BLaER1 treated with 17β-estradiol and CSF1 and Interleukin-3, amounts not matched to agents 10 nM and 100 nM (cell line): ENCODE measurements around the gene CNR2.
A peak's percentile ranks its signal among the peaks of the same experiment; 100 is the strongest.

Experiments used
- H3K27ac ChIP-seq, 11 experiments: shearing (Covaris generic); formaldehyde crosslinking; 2 replicates each; pipeline ENCODE4 v1.8.1; 2022
- H3K27me3 ChIP-seq, 11 experiments: shearing (Covaris generic); formaldehyde crosslinking; 2 replicates each; pipeline ENCODE4 v1.8.1; 2022
- H3K36me3 ChIP-seq, 11 experiments: shearing (Covaris generic); formaldehyde crosslinking; 2 replicates each; pipeline ENCODE4 v1.8.1; 2022
- H3K4me1 ChIP-seq, 10 experiments: shearing (Covaris generic); formaldehyde crosslinking; 2 replicates each; pipeline ENCODE4 v1.8.1; 2022
- H3K4me2 ChIP-seq, 11 experiments: shearing (Covaris generic); formaldehyde crosslinking; 2 replicates each; pipeline ENCODE4 v1.8.1; 2022
- H3K4me3 ChIP-seq, 10 experiments: shearing (Covaris generic); formaldehyde crosslinking; 2 replicates each; pipeline ENCODE4 v1.8.1; 2022
- H3K9ac ChIP-seq, 11 experiments: shearing (Covaris generic); formaldehyde crosslinking; 2 replicates each; pipeline ENCODE4 v1.8.1; 2022
- H3K9me3 ChIP-seq, 11 experiments: shearing (Covaris generic); formaldehyde crosslinking; replicated peaks in 1 of 11; 2 replicates each; pipeline ENCODE4 v1.8.1; 2022
- H4K20me1 ChIP-seq, 11 experiments: shearing (Covaris generic); formaldehyde crosslinking; 2 replicates each; pipeline ENCODE4 v1.8.1; 2022
- Cebpa-rat ChIP-seq, 11 experiments: shearing (Covaris generic); IDR thresholded peaks; 2 replicates each; pipeline ENCODE4 v1.8.1; 2022

The CNR2 gene

GRCh38 chr1:23910553-23911246 lies 2.5 kb downstream of the CNR2 start:
- Histone ChIP-seq H3K9ac (peak overlapping the region in 5 of 11 experiments; percentile 12 to 70 (median 63); a peak in 8 of 22 replicates), H3K4me2 (peak overlapping the region; percentile 78 to 96 (median 89)), H3K36me3 (no peaks in the 10 kb centered on the region), H3K4me1 (peaks cover 79 to 91% (median 81%) of the 10 kb centered on the region in 10 experiments), H3K4me3 (peak overlapping the region in 3 of 10 experiments; percentile 45 to 61 (median 56); a peak in 2 of 20 replicates), H3K27me3 (peaks cover 0 to 8% (median 4%) of the 10 kb centered on the region in 11 experiments; a peak in 15 of 22 replicates), H3K9me3 (no peaks in the 10 kb centered on the region), H4K20me1 (no peaks in the 10 kb centered on the region), H3K27ac (peak overlapping the region in 9 of 11 experiments; percentile 61 to 92 (median 75); a peak in 19 of 22 replicates)
- no peak for TF ChIP-seq Cebpa-rat (IDR thresholded peaks at IDR 0.05)

GRCh38 chr1:23910144-23910543 lies 3.0 kb downstream of the CNR2 start:
- H4K20me1 ChIP-seq: no peaks in the 10 kb centered on the region
- no peak for TF ChIP-seq Cebpa-rat (IDR thresholded peaks at IDR 0.05)
- H3K36me3 ChIP-seq: no peaks in the 10 kb centered on the region
- H3K9ac ChIP-seq: peak overlapping the region in 7 of 11 experiments; percentile 57 to 76 (median 70); a peak in 9 of 22 replicates
- H3K27me3 ChIP-seq: peaks cover 1 to 13% (median 9%) of the 10 kb centered on the region in 11 experiments; a peak in 19 of 22 replicates
- H3K27ac ChIP-seq: peak overlapping the region in 9 of 11 experiments; percentile 74 to 92 (median 82); a peak in 16 of 22 replicates
- peaks cover 73 to 87% (median 76%) of the 10 kb centered on the region in 10 experiments for H3K4me1 ChIP-seq
- H3K4me3 ChIP-seq: peak overlapping the region in 2 of 10 experiments; percentile 20 to 41; a peak in 1 of 20 replicates
- no peaks in the 10 kb centered on the region for H3K9me3 ChIP-seq
- peak overlapping the region; percentile 78 to 96 (median 89); a peak in 21 of 22 replicates for H3K4me2 ChIP-seq

- H3K4me2 ChIP-seq: peak overlapping the region; percentile 78 to 96 (median 89)
- peak overlapping the region in 8 of 10 experiments; percentile 7 to 41 (median 16); a peak in 7 of 20 replicates for H3K4me3 ChIP-seq
- H3K9ac ChIP-seq: peak overlapping the region; percentile 23 to 76 (median 70); a peak in 21 of 22 replicates
Observed at GRCh38 chr1:23909412-23909811, 3.8 kb downstream of the CNR2 start.

DNA sequence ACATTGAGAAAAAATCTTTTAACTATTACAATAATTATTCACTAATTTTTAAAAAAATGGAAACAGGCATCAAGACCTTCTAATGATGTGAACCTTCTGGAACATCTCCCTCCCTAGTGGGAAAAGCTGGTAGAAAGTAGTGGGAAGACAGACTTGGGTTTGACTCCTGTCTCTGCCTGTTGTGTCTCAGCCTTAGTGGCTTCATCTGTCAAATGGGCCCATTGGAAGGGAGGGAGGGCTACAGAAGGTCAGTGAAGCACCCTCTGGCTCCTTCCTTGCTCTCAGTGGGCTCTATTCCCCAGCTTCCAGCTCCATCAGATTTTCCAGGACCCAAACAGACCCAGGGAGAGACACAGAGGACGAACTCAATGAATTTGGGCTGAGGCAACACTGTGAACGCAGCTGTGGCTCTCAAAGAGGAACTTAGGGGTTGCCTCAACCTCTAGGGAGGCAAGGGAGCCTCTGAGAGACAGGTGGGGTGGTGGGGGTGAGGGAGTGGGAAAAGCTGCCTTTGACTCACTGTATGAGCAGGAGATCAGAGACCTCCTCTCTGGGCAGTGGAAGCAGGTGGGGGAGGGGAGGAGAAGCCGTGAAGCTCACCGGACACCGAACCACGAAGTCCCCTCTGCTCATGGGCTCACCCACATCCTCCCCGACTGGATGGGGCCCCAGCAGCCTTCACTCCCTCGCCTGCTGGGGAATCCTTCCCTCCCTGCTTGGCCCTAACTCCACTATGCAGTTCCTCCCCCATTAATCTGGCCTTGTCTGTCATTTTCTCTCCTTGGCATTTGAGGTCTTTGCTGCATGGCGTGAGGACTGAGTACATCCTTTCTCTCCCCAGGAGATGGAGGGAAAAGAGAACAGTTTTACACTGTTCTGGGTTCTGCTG lies 4.5 kb downstream of the CNR2 start:
- Histone ChIP-seq H3K9ac (peak overlapping the region; percentile 23 to 76 (median 70); a peak in 21 of 22 replicates), H3K27me3 (peaks cover 16 to 28% (median 24%) of the 10 kb centered on the region in 11 experiments), H3K4me1 (peaks cover 59 to 75% (median 67%) of the 10 kb centered on the region in 10 experiments), H3K27ac (peak overlapping the region; percentile 52 to 92 (median 81); a peak in 21 of 22 replicates), H3K4me3 (peak overlapping the region in 8 of 10 experiments; percentile 8 to 41 (median 18); a peak in 8 of 20 replicates), H3K36me3 (no peaks in the 10 kb centered on the region), H4K20me1 (0 out of 22 replicates have a peak, but pooled peaks cover 0 to 1% (median 0%) of the 10 kb centered on the region in 11 experiments), H3K9me3 (no peaks in the 10 kb centered on the region), H3K4me2 (peak overlapping the region; percentile 78 to 96 (median 89))
- TF ChIP-seq Cebpa-rat (IDR thresholded peaks at IDR 0.05): peak in 2 of 11 experiments; percentile 26 to 43; a peak in 1 of 22 replicates

More at GRCh38 chr1:23909412-23909811, 3.8 kb downstream of the CNR2 start:
- no peaks in the 10 kb centered on the region for H3K36me3 ChIP-seq
- H3K9me3 ChIP-seq: no peaks in the 10 kb centered on the region
- H4K20me1 ChIP-seq: no peaks in the 10 kb centered on the region
- H3K4me1 ChIP-seq: peaks cover 66 to 82% (median 74%) of the 10 kb centered on the region in 10 experiments
- TF ChIP-seq Cebpa-rat (IDR thresholded peaks at IDR 0.05): no peak
- peak overlapping the region; percentile 52 to 92 (median 81); a peak in 21 of 22 replicates for H3K27ac ChIP-seq
- peaks cover 9 to 20% (median 17%) of the 10 kb centered on the region in 11 experiments for H3K27me3 ChIP-seq

DNA sequence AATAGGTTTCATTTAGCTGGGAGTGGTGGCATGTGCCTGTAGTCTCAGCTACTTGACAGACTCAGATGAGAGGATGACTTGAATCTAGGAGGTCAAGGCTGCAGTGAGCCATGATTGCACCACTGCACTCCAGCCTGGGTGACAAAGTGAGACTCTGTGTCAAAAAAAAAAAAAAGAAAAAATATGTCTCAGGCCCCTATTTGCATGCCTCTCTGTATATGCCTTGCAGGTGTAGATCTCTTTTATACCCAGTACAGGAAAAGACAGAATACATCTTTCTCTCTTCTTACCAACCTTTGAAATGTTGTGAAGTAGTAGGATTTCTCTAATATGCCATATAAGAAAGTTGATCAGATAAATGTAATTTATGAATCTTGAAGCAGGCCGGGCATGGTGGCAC lies 6.4 kb downstream of the CNR2 start:
- peaks cover 0 to 14% (median 9%) of the 10 kb centered on the region in 11 experiments; a peak in 15 of 22 replicates for H3K9me3 ChIP-seq
- H3K4me1 ChIP-seq: peaks cover 39 to 55% (median 47%) of the 10 kb centered on the region in 10 experiments
- no peak for TF ChIP-seq Cebpa-rat (IDR thresholded peaks at IDR 0.05)
- no peak overlapping the region for H3K9ac ChIP-seq
- H3K4me3 ChIP-seq: no peak overlapping the region
- H3K27me3 ChIP-seq: peaks cover 34 to 47% (median 44%) of the 10 kb centered on the region in 11 experiments
- H3K4me2 ChIP-seq: no peak overlapping the region
- H3K36me3 ChIP-seq: peaks cover 0 to 7% (median 0%) of the 10 kb centered on the region in 11 experiments; a peak in 1 of 22 replicates
- no peak overlapping the region for H3K27ac ChIP-seq
- peaks cover 0 to 5% (median 0%) of the 10 kb centered on the region in 11 experiments; a peak in 1 of 22 replicates for H4K20me1 ChIP-seq

DNA sequence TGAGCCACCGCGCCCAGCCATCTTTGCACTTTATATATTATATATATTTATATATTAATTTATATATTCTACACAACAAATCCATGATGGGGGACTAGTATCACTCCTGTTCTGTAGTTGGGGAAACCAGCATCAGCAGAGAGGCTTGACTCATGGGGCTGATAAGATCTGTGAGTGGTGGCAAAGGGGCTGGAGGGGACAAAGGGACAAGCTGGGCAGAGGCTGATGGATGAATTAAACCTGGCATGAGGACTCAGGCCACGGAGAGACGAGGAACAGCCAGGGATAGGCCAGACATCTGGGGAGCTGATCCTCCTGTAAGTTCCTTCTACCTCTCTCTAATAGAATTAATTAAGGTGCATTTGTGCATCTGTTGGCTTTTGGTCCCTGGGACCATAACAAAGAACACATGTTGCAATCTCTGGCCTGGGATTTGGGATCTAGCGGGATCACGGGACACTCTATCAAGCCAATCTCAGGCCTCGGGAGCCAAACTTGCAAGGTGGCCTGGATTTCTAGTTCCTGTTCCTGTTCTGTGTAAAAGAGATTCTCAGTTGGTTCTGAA lies 7.6 kb downstream of the CNR2 start:
- no peak for TF ChIP-seq Cebpa-rat (IDR thresholded peaks at IDR 0.05)
- Histone ChIP-seq H3K27ac (no peak overlapping the region), H4K20me1 (peaks cover 0 to 5% (median 0%) of the 10 kb centered on the region in 11 experiments; a peak in 1 of 22 replicates), H3K4me2 (peak overlapping the region in 4 of 11 experiments; percentile 10 to 32 (median 12); a peak in 4 of 22 replicates), H3K27me3 (peaks cover 34 to 57% (median 53%) of the 10 kb centered on the region in 11 experiments), H3K4me3 (no peak overlapping the region), H3K9ac (no peak overlapping the region), H3K36me3 (peaks cover 0 to 10% (median 0%) of the 10 kb centered on the region in 11 experiments; a peak in 1 of 22 replicates), H3K4me1 (peaks cover 27 to 44% (median 35%) of the 10 kb centered on the region in 10 experiments), H3K9me3 (peaks cover 0 to 25% (median 15%) of the 10 kb centered on the region in 11 experiments; a peak in 15 of 22 replicates)

DNA sequence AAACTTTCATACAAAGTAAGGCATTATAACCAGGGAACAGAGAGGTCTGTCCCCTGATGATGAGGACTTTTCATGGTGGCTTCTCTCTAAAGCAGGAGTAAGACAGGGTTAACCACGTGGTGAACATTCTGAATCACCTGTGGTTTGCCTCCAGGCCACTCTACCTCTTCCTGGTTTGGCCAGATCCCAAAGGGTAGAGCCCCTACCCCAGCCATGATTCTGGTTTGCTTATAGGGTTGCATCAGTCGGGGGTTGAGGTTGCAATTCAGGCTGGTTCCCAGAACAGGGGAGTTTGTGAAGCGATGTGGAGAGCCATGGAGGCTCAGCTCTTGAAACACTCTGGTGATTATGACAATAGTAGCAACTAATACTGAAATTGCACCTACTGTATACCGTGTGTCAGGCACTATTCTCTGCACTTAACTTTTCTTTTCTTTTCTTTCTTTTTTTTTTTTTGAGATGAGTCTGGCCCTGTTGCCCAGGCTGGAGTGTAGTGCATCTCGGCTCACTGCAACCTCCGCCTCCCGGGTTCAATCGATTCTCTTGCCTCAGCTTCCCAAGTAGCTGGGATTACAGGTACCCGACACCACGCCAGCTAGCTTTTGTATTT lies 8.3 kb downstream of the CNR2 start:
- Histone ChIP-seq H4K20me1 (peaks cover 0 to 5% (median 0%) of the 10 kb centered on the region in 11 experiments; a peak in 1 of 22 replicates), H3K27ac (no peak overlapping the region), H3K9me3 (peaks cover 0 to 25% (median 15%) of the 10 kb centered on the region in 11 experiments; a peak in 15 of 22 replicates), H3K4me2 (peak overlapping the region in 5 of 11 experiments; percentile 19 to 32 (median 21); a peak in 8 of 22 replicates), H3K4me3 (no peak overlapping the region), H3K36me3 (peaks cover 0 to 10% (median 0%) of the 10 kb centered on the region in 11 experiments; a peak in 1 of 22 replicates), H3K4me1 (peaks cover 21 to 37% (median 30%) of the 10 kb centered on the region in 10 experiments), H3K27me3 (peaks cover 34 to 57% (median 53%) of the 10 kb centered on the region in 11 experiments), H3K9ac (no peak overlapping the region)
- TF ChIP-seq Cebpa-rat (IDR thresholded peaks at IDR 0.05): no peak
